ENCODE data around the gene GGACT.

GGACT gene

DNA sequence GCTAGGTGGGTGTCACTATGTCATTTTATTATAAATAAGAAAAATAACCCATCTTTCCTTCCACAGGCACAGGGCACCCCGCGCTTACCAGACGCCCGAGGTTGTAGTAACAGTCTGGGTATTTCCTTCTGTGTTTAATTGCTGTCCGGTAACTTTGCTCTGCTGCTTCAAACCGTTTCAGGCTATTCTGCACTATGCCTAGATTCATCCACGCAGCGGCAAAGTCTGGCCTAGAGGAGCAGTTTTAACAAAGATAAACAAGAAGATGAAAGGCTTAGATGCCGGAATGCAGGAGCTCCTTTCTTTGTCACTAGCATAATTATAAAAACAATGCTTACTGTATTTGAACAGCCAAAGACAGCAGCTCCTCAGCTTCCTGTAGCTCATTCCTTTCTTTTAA, 36.9 kb upstream of the GGACT start:
- TF ChIP-seq POLR2AphosphoS5 (IDR thresholded peaks at IDR 0.05; ENCODE audit: low read depth, low read length), result no peak
- no peak for TF ChIP-seq TAF1 (IDR thresholded peaks at IDR 0.05; ENCODE audit: borderline replicate concordance, insufficient read depth, low read length)
- no peak for TF ChIP-seq SIN3A (IDR thresholded peaks at IDR 0.05; ENCODE audit: borderline replicate concordance, insufficient read depth, low read length)
- no peak for TF ChIP-seq FOXP2 (optimal IDR thresholded peaks at IDR 0.05; ENCODE audit: borderline replicate concordance, extremely low read depth, extremely low read length, insufficient read depth)
- no peak for TF ChIP-seq REST (IDR thresholded peaks at IDR 0.05; ENCODE audit: insufficient read depth in 1 of 2, low read depth in 2 of 2, low read length in 2 of 2)

DNA sequence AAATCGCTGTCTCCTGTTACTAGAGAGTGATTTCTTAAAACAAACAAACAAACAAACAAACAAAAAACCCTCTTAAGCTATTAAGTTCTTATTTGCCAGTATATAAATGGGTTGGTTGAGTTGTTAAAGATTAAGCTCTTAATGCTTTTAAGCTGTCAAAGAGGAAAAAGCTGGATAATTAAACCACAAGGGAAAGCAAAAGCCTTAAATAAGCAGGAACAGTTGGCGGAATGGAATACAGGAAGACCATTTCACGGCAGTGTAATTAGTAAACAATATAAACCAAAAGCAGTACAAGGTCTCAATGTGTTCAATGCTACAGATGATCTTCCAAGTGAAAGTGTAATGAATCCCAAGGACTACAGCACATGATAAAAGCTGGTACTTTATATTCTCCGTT, 32.2 kb upstream of the GGACT start:
- no peak for TF ChIP-seq FOXP2 (optimal IDR thresholded peaks at IDR 0.05; ENCODE audit: borderline replicate concordance, extremely low read depth, extremely low read length, insufficient read depth)
- TF ChIP-seq TAF1 (IDR thresholded peaks at IDR 0.05; ENCODE audit: borderline replicate concordance, insufficient read depth, low read length), result no peak
- no peak for TF ChIP-seq POLR2AphosphoS5 (IDR thresholded peaks at IDR 0.05; ENCODE audit: low read depth, low read length)
- no peak for TF ChIP-seq REST (IDR thresholded peaks at IDR 0.05; ENCODE audit: insufficient read depth in 1 of 2, low read depth in 2 of 2, low read length in 2 of 2)
- TF ChIP-seq SIN3A (IDR thresholded peaks at IDR 0.05; ENCODE audit: borderline replicate concordance, insufficient read depth, low read length), result no peak

- TF ChIP-seq FOXP2 (optimal IDR thresholded peaks at IDR 0.05; ENCODE audit: borderline replicate concordance, extremely low read depth, extremely low read length, insufficient read depth), result no peak
- no peak for TF ChIP-seq REST (IDR thresholded peaks at IDR 0.05; ENCODE audit: insufficient read depth in 1 of 2, low read depth in 2 of 2, low read length in 2 of 2)
- no peak for TF ChIP-seq SIN3A (IDR thresholded peaks at IDR 0.05; ENCODE audit: borderline replicate concordance, insufficient read depth, low read length)
- no peak for TF ChIP-seq TAF1 (IDR thresholded peaks at IDR 0.05; ENCODE audit: borderline replicate concordance, insufficient read depth, low read length)
- no peak for TF ChIP-seq POLR2AphosphoS5 (IDR thresholded peaks at IDR 0.05; ENCODE audit: low read depth, low read length)
Measured at GRCh38 chr13:100619940-100620339, 31.4 kb upstream of the GGACT start.

GRCh38 chr13:100613031-100613430, 24.4 kb upstream of the GGACT start:
- TF ChIP-seq SIN3A (IDR thresholded peaks at IDR 0.05; ENCODE audit: borderline replicate concordance, insufficient read depth, low read length) (no peak), FOXP2 (optimal IDR thresholded peaks at IDR 0.05; ENCODE audit: borderline replicate concordance, extremely low read depth, extremely low read length, insufficient read depth) (no peak), POLR2AphosphoS5 (IDR thresholded peaks at IDR 0.05; ENCODE audit: low read depth, low read length) (no peak), REST (IDR thresholded peaks at IDR 0.05; ENCODE audit: insufficient read depth in 1 of 2, low read depth in 2 of 2, low read length in 2 of 2) (no peak), TAF1 (IDR thresholded peaks at IDR 0.05; ENCODE audit: borderline replicate concordance, insufficient read depth, low read length) (no peak)
